ENCODE data around the gene UFD1.
"Not testable (repeated sequence)": the region's sequence is repeated elsewhere in the genome, so short reads cannot be mapped to it uniquely, and the experiment has no call there.

GRCh38 chr22:19436444-19437161, 42.4 kb downstream of the UFD1 start:
- not testable (repeated sequence) for TF ChIP-seq CTCF, POLR2A (IDR thresholded peaks at IDR 0.05)
